Measurements from ENCODE around the gene CACTIN. TPM values are rescaled to one million over a fixed set of nuclear protein-coding genes. Genes with fewer than 3 reads are reported as not detected.

The CACTIN gene
- total and polyA plus RNA-seq, 9 donors, result 2.7 to 39.1 (median 28.8) TPM

DNA sequence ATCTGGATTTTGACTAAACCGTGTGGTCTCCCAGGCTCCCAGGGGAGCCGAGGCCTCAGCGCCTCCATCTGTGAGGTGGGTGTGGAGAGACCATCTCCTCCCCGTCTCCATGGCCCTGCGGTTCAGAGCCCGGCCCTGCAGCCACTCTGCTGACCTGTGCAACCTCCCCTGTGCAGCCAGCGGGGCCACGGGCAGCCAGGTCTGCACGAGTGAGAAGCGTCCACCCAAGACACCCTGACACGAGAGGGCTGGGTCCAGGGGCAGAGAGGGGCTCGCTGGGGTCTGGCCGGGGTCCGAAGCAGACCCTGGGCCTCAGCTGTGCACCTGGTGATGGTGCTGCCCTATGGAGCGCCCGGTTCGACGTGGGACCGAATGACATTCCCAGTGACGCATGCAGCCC lies 10.4 kb upstream of the CACTIN start:
- Histone ChIP-seq H3K4me3 (no peak overlapping the region), H3K9me3 (no peaks in the 10 kb centered on the region), H3K27ac (no peak overlapping the region), H3K4me1 (ENCODE audit: insufficient read depth) (peaks cover 12% of the 10 kb centered on the region), H3K27me3 (no peaks in the 10 kb centered on the region), H3K36me3 (no peaks in the 10 kb centered on the region)
- no peak for TF ChIP-seq CTCF (IDR thresholded peaks at IDR 0.05)
- TF ChIP-seq POLR2A (IDR thresholded peaks at IDR 0.05), result no peak
- no peak for TF ChIP-seq EP300 (IDR thresholded peaks at IDR 0.05)
- intact Hi-C loops (cut with DNase I), result no loop called here
- DNase-seq, result no peak
- 90 to 91% (median 90%) methylated on average over 18 to 20 of the region's 20 CpGs for WGBS, 3 donors

DNA sequence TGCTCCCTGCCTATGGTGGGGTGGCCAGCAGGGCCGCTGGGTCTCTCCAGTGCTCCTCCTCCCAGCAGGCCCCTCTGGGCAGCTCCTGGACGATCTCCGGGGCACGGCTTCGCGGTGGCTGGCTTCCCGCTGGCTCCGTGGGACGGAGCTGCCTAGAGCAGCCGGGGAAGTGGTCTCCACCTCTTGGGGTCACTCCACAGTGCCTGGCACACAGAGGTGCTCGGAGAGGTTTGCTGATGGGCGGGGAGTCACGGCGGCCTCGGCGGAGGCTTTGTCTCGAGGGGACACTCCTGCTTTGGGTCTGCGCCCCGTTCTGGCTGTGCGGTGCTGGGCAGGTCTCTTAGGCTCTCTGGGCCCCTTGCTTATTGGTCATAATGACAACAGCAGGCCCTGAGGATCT lies 9.9 kb upstream of the CACTIN start:
- no peak for TF ChIP-seq POLR2A (IDR thresholded peaks at IDR 0.05)
- DNase-seq, result no peak
- 83 to 87% (median 86%) methylated on average over 17 to 20 of the region's 20 CpGs for WGBS, 3 donors
- Histone ChIP-seq H3K27me3 (no peaks in the 10 kb centered on the region), H3K27ac (no peak overlapping the region), H3K36me3 (no peaks in the 10 kb centered on the region), H3K4me1 (ENCODE audit: insufficient read depth) (peaks cover 15% of the 10 kb centered on the region), H3K9me3 (no peaks in the 10 kb centered on the region), H3K4me3 (no peak overlapping the region)
- intact Hi-C loops (cut with DNase I), result no loop called here

DNA sequence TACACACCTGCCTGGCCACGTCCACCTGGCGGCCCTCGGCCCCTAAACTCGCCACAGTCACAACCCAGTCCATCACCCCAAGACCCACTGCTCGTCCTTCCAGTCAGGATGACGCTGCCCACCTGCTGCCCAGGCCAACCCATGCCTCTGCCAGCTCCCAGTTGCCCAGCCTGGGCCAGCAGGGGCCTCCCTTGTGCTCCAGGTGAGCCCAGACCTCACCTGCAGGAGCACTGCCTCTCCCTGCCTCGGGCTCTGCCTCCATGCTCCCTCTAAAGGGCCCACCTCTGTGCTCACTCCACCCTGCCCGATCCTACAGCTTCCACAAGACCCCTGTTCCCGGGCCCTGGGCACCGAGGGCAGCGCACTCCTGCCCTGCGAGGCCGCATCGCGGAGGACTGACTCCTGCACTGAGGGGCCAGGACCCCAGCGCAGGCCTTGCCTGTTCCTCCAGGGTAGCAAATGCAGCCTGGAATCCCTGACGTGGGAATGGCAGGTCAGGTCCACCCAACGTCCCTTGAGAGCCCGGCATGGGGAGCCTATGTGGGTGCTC lies 8.0 kb upstream of the CACTIN start:
- intact Hi-C loops (cut with DNase I), result no loop called here
- H3K9me3 ChIP-seq, result no peaks in the 10 kb centered on the region
- H3K27me3 ChIP-seq, result no peaks in the 10 kb centered on the region
- H3K27ac ChIP-seq, result peak overlapping the region in 1 of 2 donors; percentile 96
- H3K4me3 ChIP-seq, result no peak overlapping the region
- no peak for DNase-seq
- WGBS, 3 donors, result 90 to 94% (median 92%) methylated on average over 18 to 19 of the region's 19 CpGs
- no peak for TF ChIP-seq EP300 (IDR thresholded peaks at IDR 0.05)
- no peak for TF ChIP-seq POLR2A (IDR thresholded peaks at IDR 0.05)
- TF ChIP-seq CTCF (IDR thresholded peaks at IDR 0.05), result no peak
- no peaks in the 10 kb centered on the region for H3K36me3 ChIP-seq
- peaks cover 19% of the 10 kb centered on the region for H3K4me1 ChIP-seq (ENCODE audit: insufficient read depth)

- Histone ChIP-seq H3K9me3 (no peaks in the 10 kb centered on the region), H3K4me1 (ENCODE audit: insufficient read depth) (peaks cover 19% of the 10 kb centered on the region), H3K27ac (peak overlapping the region; percentile 85 to 96), H3K36me3 (no peaks in the 10 kb centered on the region), H3K27me3 (no peaks in the 10 kb centered on the region), H3K4me3 (no peak overlapping the region)
- DNase-seq, result peak in 4 of 5 donors; percentile 45 to 66 (median 58)
- intact Hi-C loops (cut with DNase I), result no loop called here
- TF ChIP-seq EP300 (IDR thresholded peaks at IDR 0.05) (no peak), POLR2A (IDR thresholded peaks at IDR 0.05) (no peak), CTCF (IDR thresholded peaks at IDR 0.05) (no peak)
- 75 to 90% (median 78%) methylated on average over 19 to 22 of the region's 22 CpGs for WGBS, 3 donors
Observed at GRCh38 chr19:3633559-3633988, 7.0 kb upstream of the CACTIN start.

DNA sequence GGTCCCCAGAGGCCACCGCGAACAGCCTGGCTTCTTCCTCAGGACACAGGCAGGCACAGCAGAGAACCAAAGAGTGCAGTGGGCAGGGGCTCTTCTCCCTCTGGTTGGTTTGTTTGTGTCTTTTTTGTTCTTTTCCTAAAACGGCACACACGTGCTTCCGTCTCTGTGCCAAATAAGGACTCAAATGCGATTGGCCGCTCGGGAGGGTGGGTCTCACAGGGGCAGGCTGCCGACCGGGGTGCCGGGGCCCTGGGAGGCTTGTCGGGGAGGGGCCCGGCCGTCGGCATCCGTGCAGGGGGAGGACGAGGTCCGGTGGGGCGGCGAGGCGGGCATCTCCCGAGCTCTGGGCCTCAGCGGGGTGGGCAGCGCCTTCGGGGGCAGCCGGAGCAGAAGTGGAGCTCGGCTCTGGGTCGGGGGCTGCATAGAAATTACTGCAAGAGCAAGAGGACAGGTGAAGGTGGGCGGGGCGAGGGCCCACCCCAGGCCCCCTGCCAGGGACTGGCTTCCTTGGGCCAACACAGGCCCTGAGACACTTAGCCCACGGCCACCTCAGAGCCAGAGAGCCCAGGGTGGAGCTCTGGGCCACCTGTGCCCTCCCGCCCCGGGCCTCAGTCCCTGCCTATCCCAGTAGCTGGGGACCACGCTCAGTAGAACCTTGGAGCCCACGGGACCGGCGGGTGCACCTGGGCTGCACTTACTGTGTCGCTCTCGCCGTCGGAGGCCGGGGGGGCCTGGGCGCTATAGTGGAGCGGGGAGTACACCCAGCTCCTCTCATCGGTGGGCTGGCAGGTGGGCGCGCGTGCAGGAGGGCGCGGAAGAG lies 6.4 kb upstream of the CACTIN start:
- TF ChIP-seq EP300 (IDR thresholded peaks at IDR 0.05) (no peak), POLR2A (IDR thresholded peaks at IDR 0.05) (peak; percentile 35), CTCF (IDR thresholded peaks at IDR 0.05) (peak in 1 of 3 donors; percentile 15)
- Histone ChIP-seq H3K27ac (peak overlapping the region; percentile 85 to 96), H3K9me3 (no peaks in the 10 kb centered on the region), H3K4me3 (no peak overlapping the region), H3K36me3 (no peaks in the 10 kb centered on the region), H3K4me1 (ENCODE audit: insufficient read depth) (peaks cover 19% of the 10 kb centered on the region), H3K27me3 (no peaks in the 10 kb centered on the region)
- 48 to 69% (median 53%) methylated on average over 47 to 50 of the region's 50 CpGs for WGBS, 3 donors
- intact Hi-C loops (cut with DNase I), result no loop called here
- DNase-seq, result peak; percentile 84 to 90 (median 88)
